M059J (cell line): ENCODE results near the gene GPR141. TPM values are rescaled to one million over a fixed set of nuclear protein-coding genes. Genes with fewer than 3 reads are reported as not detected.
"Not testable (repeated sequence)": the region's sequence is repeated elsewhere in the genome, so short reads cannot be mapped to it uniquely, and the experiment has no call there.

Source experiments
- DNase-seq: peaks from one replicate; pipeline ENCODE4 v3.0.0-alpha.2; 2012; ENCODE audit warnings: low read depth
- total RNA-seq: library from RNA; depleted of rRNA; stranded (reverse); fragments of >200 nt; shearing (Covaris generic); gene quantifications from 2 replicates; pipeline ENCODE4 v1.2.3, GENCODE V29; 2014

GPR141 gene
- total RNA-seq, 1 experiment from 2014 or later, result not detected

GRCh38 chr7:37686556-37687345 is 3.2 kb downstream of the GPR141 start:
- DNase-seq, result no peak

- no peak for DNase-seq
These were observed 6.6 kb downstream of the GPR141 start for GRCh38 chr7:37690206-37690605.

GRCh38 chr7:37694208-37695094 is 10.9 kb downstream of the GPR141 start:
- no peak for DNase-seq

GRCh38 chr7:37698276-37698675 is 14.7 kb downstream of the GPR141 start:
- peak; percentile 23 for DNase-seq

- DNase-seq, result no peak
These were observed 15.2 kb downstream of the GPR141 start for GRCh38 chr7:37698782-37699181.

- no peak for DNase-seq
These were observed 18.2 kb downstream of the GPR141 start for GRCh38 chr7:37701769-37702168.

- DNase-seq, result no peak
These were observed 19.8 kb downstream of the GPR141 start for GRCh38 chr7:37703361-37703760.

GRCh38 chr7:37704328-37704833 is 20.8 kb downstream of the GPR141 start:
- not testable (repeated sequence) for DNase-seq

GRCh38 chr7:37705976-37706375 is 22.4 kb downstream of the GPR141 start:
- DNase-seq, result no peak

- DNase-seq, result no peak
These were observed 23.2 kb downstream of the GPR141 start for GRCh38 chr7:37706804-37707203.

GRCh38 chr7:37707754-37708485 is 24.4 kb downstream of the GPR141 start:
- no peak for DNase-seq

GRCh38 chr7:37709631-37710509 is 26.3 kb downstream of the GPR141 start:
- no peak for DNase-seq

- DNase-seq, result no peak
These were observed 30.0 kb downstream of the GPR141 start for GRCh38 chr7:37713613-37714012.

GRCh38 chr7:37714606-37715005 is 31.0 kb downstream of the GPR141 start:
- no peak for DNase-seq

GRCh38 chr7:37718585-37718984 is 35.0 kb downstream of the GPR141 start:
- DNase-seq, result no peak

GRCh38 chr7:37719077-37719476 is 35.5 kb downstream of the GPR141 start:
- no peak for DNase-seq

- DNase-seq, result no peak
These were observed 41.2 kb downstream of the GPR141 start for GRCh38 chr7:37724732-37725131.

GRCh38 chr7:37726016-37726415 is 42.5 kb downstream of the GPR141 start:
- DNase-seq, result no peak

GRCh38 chr7:37728747-37729146 is 45.2 kb downstream of the GPR141 start:
- DNase-seq, result no peak

GRCh38 chr7:37729181-37729580 is 45.6 kb downstream of the GPR141 start:
- DNase-seq, result no peak

- DNase-seq, result no peak
These were observed 46.9 kb downstream of the GPR141 start for GRCh38 chr7:37730501-37730900.
